AG09309 (cell line): ENCODE data around the gene GNAI1.

ENCODE experiments used
- DNase-seq: peaks from one replicate; pipeline ENCODE4 v3.0.0-alpha.2; 2010; ENCODE audit warnings: low read depth
- H3K4me3 ChIP-seq: 2 replicates; pipeline ENCODE4 v1.5.1; 2011; ENCODE audit warnings: mild to moderate bottlenecking, low read depth, low read length, moderate library complexity; ENCODE audit not compliant: control insufficient read depth
- CTCF ChIP-seq: IDR thresholded peaks from 2 replicates; pipeline ENCODE4 v1.5.1; 2011; ENCODE audit warnings: mild to moderate bottlenecking, low read depth, low read length, inconsistent platforms; ENCODE audit not compliant: insufficient read depth, control insufficient read depth; ENCODE audit errors: missing control alignments

The GNAI1 gene

GRCh38 chr7:80247891-80248290, 113.3 kb downstream of the GNAI1 start:
- no peak for DNase-seq
- TF ChIP-seq CTCF, result no peak
- H3K4me3 ChIP-seq, result no peak overlapping the region

- no peak for DNase-seq
- H3K4me3 ChIP-seq, result no peak overlapping the region
- TF ChIP-seq CTCF, result no peak
These were observed 114.6 kb downstream of the GNAI1 start for GRCh38 chr7:80249184-80249583.

DNA sequence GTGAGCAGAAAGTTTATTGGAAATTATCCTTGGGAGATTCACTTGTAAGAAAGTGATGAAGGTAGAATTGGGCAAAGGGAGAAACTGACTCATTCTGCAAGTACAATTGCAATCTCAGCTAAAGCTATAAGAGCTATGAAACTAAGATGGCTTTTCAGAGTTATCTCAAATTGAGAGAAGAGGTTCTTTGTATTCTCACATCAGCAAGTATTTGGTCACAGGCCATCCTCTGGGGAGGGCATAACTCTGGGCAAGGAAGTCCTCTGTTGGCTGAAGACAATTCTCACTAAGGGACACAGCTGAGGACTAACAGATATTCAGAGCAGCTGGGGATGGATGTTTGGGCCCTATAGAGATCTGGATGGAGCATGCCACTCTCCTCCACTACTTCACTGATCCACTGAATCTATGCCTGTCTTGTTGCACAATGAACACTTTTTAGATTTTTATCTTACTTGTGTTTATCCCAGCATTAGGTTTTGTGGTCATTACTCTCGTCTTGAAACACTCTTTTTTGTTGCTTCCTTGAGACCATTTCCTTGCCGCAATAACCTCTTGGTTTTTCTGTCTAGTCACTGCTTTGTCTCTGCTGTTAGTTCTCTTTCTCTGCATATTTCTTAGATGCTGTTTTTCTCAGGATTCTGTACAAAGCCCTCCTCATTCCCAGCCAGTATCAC, 115.1 kb downstream of the GNAI1 start:
- no peak for TF ChIP-seq CTCF
- DNase-seq, result peak; percentile 35
- H3K4me3 ChIP-seq, result no peak overlapping the region

GRCh38 chr7:80253237-80253636, 118.6 kb downstream of the GNAI1 start:
- no peak overlapping the region for H3K4me3 ChIP-seq
- no peak for TF ChIP-seq CTCF
- no peak for DNase-seq

DNA sequence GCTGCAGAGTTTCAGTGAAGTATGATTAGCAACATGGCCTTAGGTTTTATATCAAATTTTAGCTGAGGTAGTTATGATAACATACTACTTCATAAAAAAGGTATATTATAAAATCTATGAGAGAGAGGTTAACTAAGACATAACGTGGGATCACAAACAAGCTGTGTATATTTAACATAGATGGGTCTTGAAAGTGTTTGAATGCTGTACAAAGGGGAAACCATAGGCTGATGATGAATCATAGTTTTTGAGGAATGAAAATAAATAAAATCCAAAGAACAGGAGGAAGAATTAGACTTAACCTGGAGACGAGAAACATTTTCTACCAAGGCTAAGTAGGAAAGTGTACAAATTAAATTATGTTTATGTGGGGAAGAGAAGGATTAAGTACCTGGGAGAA, 119.0 kb downstream of the GNAI1 start:
- TF ChIP-seq CTCF, result no peak
- no peak overlapping the region for H3K4me3 ChIP-seq

GRCh38 chr7:80255656-80256055, 121.0 kb downstream of the GNAI1 start:
- no peak overlapping the region for H3K4me3 ChIP-seq
- DNase-seq, result no peak
- no peak for TF ChIP-seq CTCF

More for the DNA sequence above, 119.0 kb downstream of the GNAI1 start:
- no peak for DNase-seq

GRCh38 chr7:80257756-80258155, 123.1 kb downstream of the GNAI1 start:
- DNase-seq, result no peak
- no peak for TF ChIP-seq CTCF
- no peak overlapping the region for H3K4me3 ChIP-seq
